Smooth muscle cell (in vitro differentiated cells): Measurements from ENCODE around the gene GABRB1. TPM values are rescaled to one million over a fixed set of nuclear protein-coding genes. Genes with fewer than 3 reads are reported as not detected.

Experiments
- DNase-seq: peaks from one replicate; lab custom pipeline; 2025; ENCODE audit not compliant: unreplicated experiment; lab: John Stamatoyannopoulos, UW
- H2AFZ ChIP-seq: fragments of 200-600 bp; sonication (generic); 2 replicates; pipeline ENCODE4 v1.6.0; 2016; ENCODE audit warnings: antibody characterized with exemption, low read depth, mild to moderate bottlenecking
- H3F3A ChIP-seq: fragments of 200-600 bp; sonication (generic); 2 replicates; pipeline ENCODE4 v1.6.0; 2017; ENCODE audit warnings: antibody characterized with exemption, low read depth
- H3K27ac ChIP-seq: fragments of 200-600 bp; sonication (generic); 2 replicates; pipeline ENCODE4 v1.5.1; 2016; ENCODE audit warnings: low read depth, mild to moderate bottlenecking
- H3K27me3 ChIP-seq: fragments of 200-600 bp; sonication (generic); 2 replicates; pipeline ENCODE4 v1.6.1; 2016; ENCODE audit warnings: low read depth, mild to moderate bottlenecking
- H3K36me3 ChIP-seq: fragments of 200-600 bp; sonication (generic); 2 replicates; pipeline ENCODE4 v1.5.1; 2016; ENCODE audit warnings: low read depth
- H3K4me1 ChIP-seq: fragments of 200-600 bp; sonication (generic); 2 replicates; pipeline ENCODE4 v1.5.1; 2016; ENCODE audit warnings: low read depth
- H3K4me2 ChIP-seq: fragments of 200-600 bp; sonication (generic); 2 replicates; pipeline ENCODE4 v1.6.0; 2016; ENCODE audit warnings: mild to moderate bottlenecking
- H3K4me3 ChIP-seq: fragments of 200-600 bp; sonication (generic); 2 replicates; pipeline ENCODE4 v1.5.1; 2016; ENCODE audit warnings: mild to moderate bottlenecking
- H3K79me2 ChIP-seq: fragments of 200-600 bp; sonication (generic); 2 replicates; pipeline ENCODE4 v1.6.0; 2016; ENCODE audit warnings: low read depth, mild to moderate bottlenecking
- H3K9ac ChIP-seq: fragments of 200-600 bp; sonication (generic); 2 replicates; pipeline ENCODE4 v1.6.0; 2016; ENCODE audit warnings: low read depth
- H3K9me3 ChIP-seq: fragments of 200-600 bp; sonication (generic); replicated peaks from 2 replicates; pipeline ENCODE4 v1.5.1; 2016; ENCODE audit warnings: low read depth
- H4K20me1 ChIP-seq: fragments of 200-600 bp; sonication (generic); 2 replicates; pipeline ENCODE4 v1.6.0; 2016; ENCODE audit warnings: low read depth
- WGBS: methylation state at CpG from one replicate; pipeline ENCODE4 v1.1.7; 2016; ENCODE audit warnings: low lambda C conversion rate; 5-methylcytosine and 5-hydroxymethylcytosine counted together
- polyA plus RNA-seq: library from polyadenylated mRNA; unstranded; fragments of >200 nt; fragmentation: Nextera tagmentation; extraction: Ambion mirVana; gene quantifications from 2 replicates; pipeline ENCODE4 v1.2.1, GENCODE V29; 2016
- total RNA-seq: library from RNA; depleted of rRNA; stranded (reverse); fragments of >200 nt; gene quantifications from 2 replicates; pipeline ENCODE4 v1.2.3, GENCODE V29; 2014
- TF ChIP-seq, protein P1 (sequence below): fragments of 200-600 bp; sonication (generic); IDR thresholded peaks from 2 replicates; pipeline ENCODE4 v1.5.1; 2017; ENCODE audit warnings: borderline replicate concordance, mild to moderate bottlenecking, antibody characterized with exemption; ENCODE audit not compliant: insufficient read depth, poor library complexity, severe bottlenecking

Gene GABRB1
- total and polyA plus RNA-seq, 2 experiments from 2014 or later = 0.22 TPM; not detected in 1

GRCh38 chr4:47065051-47065481 is 33.7 kb downstream of the GABRB1 start:
- TF ChIP-seq, protein P1, sequence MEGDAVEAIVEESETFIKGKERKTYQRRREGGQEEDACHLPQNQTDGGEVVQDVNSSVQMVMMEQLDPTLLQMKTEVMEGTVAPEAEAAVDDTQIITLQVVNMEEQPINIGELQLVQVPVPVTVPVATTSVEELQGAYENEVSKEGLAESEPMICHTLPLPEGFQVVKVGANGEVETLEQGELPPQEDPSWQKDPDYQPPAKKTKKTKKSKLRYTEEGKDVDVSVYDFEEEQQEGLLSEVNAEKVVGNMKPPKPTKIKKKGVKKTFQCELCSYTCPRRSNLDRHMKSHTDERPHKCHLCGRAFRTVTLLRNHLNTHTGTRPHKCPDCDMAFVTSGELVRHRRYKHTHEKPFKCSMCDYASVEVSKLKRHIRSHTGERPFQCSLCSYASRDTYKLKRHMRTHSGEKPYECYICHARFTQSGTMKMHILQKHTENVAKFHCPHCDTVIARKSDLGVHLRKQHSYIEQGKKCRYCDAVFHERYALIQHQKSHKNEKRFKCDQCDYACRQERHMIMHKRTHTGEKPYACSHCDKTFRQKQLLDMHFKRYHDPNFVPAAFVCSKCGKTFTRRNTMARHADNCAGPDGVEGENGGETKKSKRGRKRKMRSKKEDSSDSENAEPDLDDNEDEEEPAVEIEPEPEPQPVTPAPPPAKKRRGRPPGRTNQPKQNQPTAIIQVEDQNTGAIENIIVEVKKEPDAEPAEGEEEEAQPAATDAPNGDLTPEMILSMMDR = no peak
- H3K27ac ChIP-seq = no peak overlapping the region
- H3F3A ChIP-seq = no peaks in the 10 kb centered on the region
- no peaks in the 10 kb centered on the region for H3K9me3 ChIP-seq
- no peak overlapping the region for H3K4me2 ChIP-seq
- no peak overlapping the region for H3K9ac ChIP-seq
- H3K27me3 ChIP-seq = no peaks in the 10 kb centered on the region
- no peaks in the 10 kb centered on the region for H4K20me1 ChIP-seq
- no peak overlapping the region for H2AFZ ChIP-seq
- H3K4me1 ChIP-seq = no peaks in the 10 kb centered on the region
- DNase-seq = no peak
- no peak overlapping the region for H3K4me3 ChIP-seq
- WGBS = 87% methylated on average over 2 of the region's 2 CpGs
- no peaks in the 10 kb centered on the region for H3K36me3 ChIP-seq
- H3K79me2 ChIP-seq = no peaks in the 10 kb centered on the region

GRCh38 chr4:47068986-47069385 is 37.6 kb downstream of the GABRB1 start:
- TF ChIP-seq, protein P1 = no peak
- DNase-seq = no peak
- Histone ChIP-seq H3K9ac (no peak overlapping the region), H3K79me2 (no peaks in the 10 kb centered on the region), H3K4me2 (no peak overlapping the region), H3F3A (no peaks in the 10 kb centered on the region), H2AFZ (no peak overlapping the region), H3K9me3 (no peaks in the 10 kb centered on the region), H4K20me1 (no peaks in the 10 kb centered on the region), H3K27me3 (no peaks in the 10 kb centered on the region), H3K4me3 (no peak overlapping the region), H3K27ac (no peak overlapping the region), H3K4me1 (no peaks in the 10 kb centered on the region), H3K36me3 (no peaks in the 10 kb centered on the region)
- 88% methylated on average over 1 of the region's 1 CpG for WGBS

DNA sequence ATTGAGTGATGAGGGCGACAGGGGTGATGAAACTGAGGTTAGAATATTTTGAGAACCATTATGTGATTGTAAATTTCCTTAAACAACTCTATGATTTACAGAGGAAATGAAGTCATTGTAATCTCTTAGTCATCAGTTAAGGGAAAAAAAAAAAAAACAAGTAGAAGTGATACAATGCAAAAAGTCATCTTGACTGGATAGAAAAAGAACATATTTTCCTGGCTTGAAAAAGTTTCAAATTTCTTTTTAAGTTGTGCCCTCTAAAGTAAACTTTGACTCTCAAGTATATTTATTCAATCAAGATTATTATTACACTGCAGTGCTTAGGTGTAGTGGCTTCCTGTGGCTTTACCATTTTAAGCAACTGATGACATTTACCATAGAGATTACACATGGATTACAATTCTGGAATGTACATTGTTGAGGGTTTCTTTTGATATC is 40.6 kb downstream of the GABRB1 start:
- no peaks in the 10 kb centered on the region for H3F3A ChIP-seq
- H3K9me3 ChIP-seq = no peaks in the 10 kb centered on the region
- no peaks in the 10 kb centered on the region for H3K27me3 ChIP-seq
- no peak overlapping the region for H3K4me3 ChIP-seq
- WGBS = 49% methylated on average over 1 of the region's 1 CpG
- H3K36me3 ChIP-seq = no peaks in the 10 kb centered on the region
- TF ChIP-seq, protein P1 = no peak
- H3K4me1 ChIP-seq = no peaks in the 10 kb centered on the region
- no peaks in the 10 kb centered on the region for H3K79me2 ChIP-seq
- no peaks in the 10 kb centered on the region for H4K20me1 ChIP-seq
- H3K4me2 ChIP-seq = no peak overlapping the region
- no peak overlapping the region for H3K9ac ChIP-seq
- no peak overlapping the region for H2AFZ ChIP-seq
- no peak overlapping the region for H3K27ac ChIP-seq
- no peak for DNase-seq

GRCh38 chr4:47073647-47074046 is 42.3 kb downstream of the GABRB1 start:
- Histone ChIP-seq H3K27ac (no peak overlapping the region), H3K9me3 (no peaks in the 10 kb centered on the region), H3F3A (no peaks in the 10 kb centered on the region), H3K79me2 (no peaks in the 10 kb centered on the region), H3K27me3 (no peaks in the 10 kb centered on the region), H3K4me2 (no peak overlapping the region), H3K4me3 (no peak overlapping the region), H2AFZ (no peak overlapping the region), H3K9ac (no peak overlapping the region), H3K4me1 (no peaks in the 10 kb centered on the region), H3K36me3 (no peaks in the 10 kb centered on the region), H4K20me1 (no peaks in the 10 kb centered on the region)
- 94% methylated on average over 2 of the region's 2 CpGs for whole genome bisulfite sequencing
- TF ChIP-seq, protein P1 = no peak
- no peak for DNase-seq
